HG02678 (cell line): Measurements from ENCODE around the gene ARHGDIB.

Source experiments
- ATAC-seq: cut with Tn5 transposase; IDR thresholded peaks from one replicate; pipeline ENCODE4 v1.9.1; 2021; ENCODE audit warnings: mild to moderate bottlenecking, moderate library complexity; ENCODE audit not compliant: unreplicated experiment

ARHGDIB gene

GRCh38 chr12:14934511-14934910 is 26.9 kb downstream of the ARHGDIB start:
- no peak for ATAC-seq

DNA sequence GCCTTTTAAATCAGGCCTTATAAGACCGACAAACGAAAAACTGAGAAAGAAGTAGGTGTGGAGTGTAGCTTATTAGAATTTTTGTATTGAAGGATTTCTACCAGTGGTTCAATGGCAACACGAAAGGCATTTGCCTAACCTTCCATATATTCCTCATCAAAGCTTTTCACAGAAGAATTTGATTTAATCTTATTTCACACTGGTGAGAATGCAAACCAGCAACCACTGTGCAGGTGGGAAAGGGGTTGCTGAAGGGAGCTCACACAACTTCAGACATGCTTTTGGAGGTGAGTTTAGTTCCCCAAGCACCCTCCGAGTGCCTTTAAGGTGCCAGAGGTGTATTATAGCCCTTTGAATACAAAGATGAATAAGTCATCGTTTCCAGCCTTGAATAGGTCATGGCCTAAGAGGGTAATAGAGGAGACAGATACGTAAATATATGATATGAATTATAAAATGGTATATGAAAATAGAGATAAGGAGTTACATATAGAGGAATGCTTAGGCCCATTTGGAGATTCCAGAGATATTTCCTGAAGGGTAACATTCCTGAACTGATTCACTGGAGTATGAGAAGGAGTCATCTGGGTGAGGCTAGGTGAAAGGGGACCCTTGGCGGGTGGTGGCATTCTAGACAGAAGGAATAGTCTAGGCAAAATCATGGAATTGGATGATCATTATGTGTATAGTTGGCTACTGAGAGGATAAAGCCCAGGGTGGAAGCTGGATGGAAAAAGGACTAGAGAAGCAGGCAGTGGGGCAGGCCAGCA is 29.4 kb downstream of the ARHGDIB start:
- no peak for ATAC-seq

- ATAC-seq = no peak
These were observed 30.0 kb downstream of the ARHGDIB start for GRCh38 chr12:14931359-14931758.

GRCh38 chr12:14930299-14930698 is 31.1 kb downstream of the ARHGDIB start:
- ATAC-seq = no peak

DNA sequence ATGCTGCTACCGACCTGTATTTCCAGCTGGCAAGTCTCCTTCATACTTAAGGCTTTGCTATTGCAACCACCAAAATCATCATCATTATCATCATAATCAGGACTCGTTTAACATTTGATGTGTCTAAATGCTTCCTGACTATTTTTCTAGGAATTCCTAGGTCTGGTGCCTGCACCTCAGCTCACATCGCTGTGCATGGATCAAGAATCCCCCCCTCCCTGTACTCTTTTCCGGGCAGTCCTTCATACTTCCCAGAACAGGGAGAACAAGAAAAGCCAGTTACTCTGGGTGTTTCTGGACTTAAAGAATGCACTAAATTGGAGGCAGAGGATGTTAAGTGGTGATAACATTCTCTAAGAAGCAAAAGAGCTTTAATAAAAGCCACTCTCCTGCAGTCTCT is 32.5 kb downstream of the ARHGDIB start:
- no peak for ATAC-seq

GRCh38 chr12:14927267-14927666 is 34.1 kb downstream of the ARHGDIB start:
- ATAC-seq = no peak

GRCh38 chr12:14924541-14924940 is 36.9 kb downstream of the ARHGDIB start:
- no peak for ATAC-seq

GRCh38 chr12:14923944-14924343 is 37.5 kb downstream of the ARHGDIB start:
- no peak for ATAC-seq

DNA sequence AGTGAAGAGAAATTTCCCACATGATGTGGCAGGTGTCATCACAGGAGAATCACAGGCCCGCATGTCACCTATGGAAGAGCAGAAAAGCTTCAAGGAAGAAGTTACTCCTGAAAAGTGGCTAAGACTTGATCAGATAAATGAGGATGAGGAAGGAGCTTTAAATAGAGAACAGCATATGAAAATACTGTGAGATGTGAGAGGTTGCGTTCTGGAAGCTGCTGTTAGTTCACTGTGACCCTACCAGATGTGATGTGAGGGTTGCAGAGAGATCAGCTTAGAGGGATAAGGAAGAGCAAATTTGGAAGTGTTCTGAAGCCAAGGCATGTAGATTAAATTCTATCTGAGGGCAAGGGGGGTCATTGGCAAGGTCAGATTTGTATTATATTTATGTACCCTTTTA is 40.2 kb downstream of the ARHGDIB start:
- peak; percentile 56 for ATAC-seq

DNA sequence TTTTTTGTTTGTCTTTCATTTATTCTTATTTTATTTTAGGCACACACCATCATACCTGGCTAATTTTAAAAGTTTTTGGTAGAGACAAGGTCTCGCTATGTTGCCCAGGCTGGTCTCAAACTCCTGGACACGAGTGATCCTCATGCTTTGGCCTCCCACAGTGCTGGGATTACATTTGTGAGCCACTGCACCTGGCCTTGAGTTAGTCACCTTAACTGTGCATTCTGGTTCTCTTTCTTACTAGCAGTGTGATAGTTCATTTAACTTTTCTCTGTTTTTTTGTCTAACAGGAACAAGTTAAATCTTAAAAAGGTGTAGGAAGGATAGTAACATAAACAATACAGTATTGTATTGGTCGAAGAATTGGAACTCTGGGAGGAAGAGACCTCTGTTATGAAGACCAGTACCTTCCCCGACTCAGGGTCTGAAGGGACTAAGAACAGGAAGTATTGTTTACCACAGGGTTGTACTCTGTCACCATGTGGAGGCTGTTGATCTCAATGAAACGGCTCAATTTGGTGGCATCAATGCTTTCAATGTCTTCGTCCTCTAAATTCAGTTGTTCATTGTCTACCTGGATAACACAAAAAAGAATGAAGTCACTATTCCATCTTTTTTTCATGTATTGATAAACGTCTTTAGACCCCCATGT is 40.8 kb downstream of the ARHGDIB start:
- peak; percentile 63 for ATAC-seq

GRCh38 chr12:14919455-14919854 is 41.9 kb downstream of the ARHGDIB start:
- ATAC-seq = no peak

DNA sequence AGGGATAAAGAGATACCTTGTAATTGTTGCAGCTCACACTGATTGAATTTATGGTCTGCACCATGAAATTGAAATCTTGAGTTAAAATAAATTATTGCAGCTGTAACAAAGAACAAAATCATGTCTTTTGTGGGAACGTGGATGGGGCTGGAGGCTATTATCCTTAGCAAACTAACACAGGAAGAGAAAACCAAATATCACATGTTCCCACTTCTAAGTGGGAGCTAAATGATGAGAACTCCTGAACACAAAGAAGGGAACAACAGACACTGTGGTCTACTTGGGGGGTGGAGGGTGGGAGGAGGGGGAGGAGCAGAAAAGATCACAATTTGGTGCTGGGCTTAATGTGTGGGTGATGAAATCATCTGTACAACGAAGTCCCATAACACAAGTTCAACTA is 45.7 kb downstream of the ARHGDIB start:
- no peak for ATAC-seq

GRCh38 chr12:14913381-14913781 is 48.0 kb downstream of the ARHGDIB start:
- ATAC-seq = no peak

DNA sequence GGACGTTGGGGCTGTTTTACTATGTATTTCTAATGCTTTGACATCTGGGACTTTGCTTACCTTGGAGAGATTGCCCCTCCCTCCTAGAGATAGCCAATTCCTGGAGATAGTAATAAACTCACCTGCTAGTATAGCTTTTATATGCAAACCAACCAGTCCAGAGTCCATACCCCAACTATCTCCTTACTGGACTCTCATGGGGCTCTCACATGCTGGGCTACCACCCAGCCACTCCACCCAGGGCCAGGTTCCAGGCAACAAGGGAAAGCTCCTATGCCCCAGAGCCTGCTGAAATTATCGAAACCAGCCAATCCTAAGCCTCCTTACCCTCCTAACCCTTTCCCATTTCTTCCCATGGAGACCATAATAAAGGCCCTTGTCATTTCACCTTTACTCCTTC is 50.3 kb downstream of the ARHGDIB start:
- ATAC-seq = no peak

GRCh38 chr12:14910090-14910915 is 51.1 kb downstream of the ARHGDIB start:
- ATAC-seq = no peak

DNA sequence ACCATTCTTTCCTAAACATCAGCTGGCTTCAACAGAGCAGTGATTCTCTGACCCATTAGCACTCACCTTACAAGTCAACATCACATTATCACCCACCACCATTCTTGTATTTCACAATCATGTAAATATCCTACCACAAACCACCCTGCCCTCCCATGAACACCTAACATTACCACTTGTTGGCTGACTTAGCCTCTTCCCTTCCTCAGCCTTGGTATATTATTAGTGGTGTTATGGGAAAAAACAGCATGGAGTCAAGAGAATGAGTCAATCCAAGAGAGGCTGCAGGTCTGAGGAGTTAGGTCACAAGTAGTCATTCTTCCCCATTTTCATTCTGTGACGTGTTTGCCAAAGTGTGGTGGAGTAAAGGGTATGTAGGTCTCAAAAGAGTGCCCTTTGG is 53.4 kb downstream of the ARHGDIB start:
- ATAC-seq = no peak

GRCh38 chr12:14906114-14906513 is 55.3 kb downstream of the ARHGDIB start:
- no peak for ATAC-seq

DNA sequence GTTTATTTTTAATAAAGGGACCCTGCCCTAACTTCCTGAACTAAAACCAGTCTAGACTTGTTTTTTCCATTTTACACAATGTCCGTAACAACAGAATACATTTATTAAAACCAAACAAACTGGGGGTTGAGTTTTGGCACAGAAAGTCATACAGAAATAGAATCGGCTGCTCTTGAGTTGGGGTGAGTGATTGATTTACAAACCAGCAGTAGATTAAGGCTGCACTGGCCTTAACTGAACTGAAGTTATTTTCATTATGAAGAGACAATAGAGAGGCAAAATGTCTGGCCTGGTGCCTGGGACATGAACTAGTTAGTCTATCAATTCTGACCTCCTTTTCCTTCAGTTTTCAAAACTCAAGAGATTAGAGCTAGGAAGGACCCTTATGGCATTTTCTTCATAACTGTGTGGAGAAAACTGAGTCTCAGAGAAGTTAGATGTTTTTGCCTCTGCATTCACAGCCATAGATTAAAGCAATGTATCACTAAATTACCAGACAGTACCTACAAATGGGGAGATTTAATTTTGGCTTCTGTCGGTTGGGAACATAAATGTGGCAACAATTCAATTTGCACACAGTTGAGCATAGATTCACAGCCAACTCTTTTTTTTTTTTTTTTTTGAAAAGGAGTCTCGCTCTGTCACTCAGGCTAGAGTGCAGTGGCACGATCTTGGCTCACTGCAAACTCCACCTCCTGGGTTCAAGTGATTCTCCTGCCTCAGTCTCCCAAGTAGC is 56.0 kb downstream of the ARHGDIB start:
- ATAC-seq = no peak

DNA sequence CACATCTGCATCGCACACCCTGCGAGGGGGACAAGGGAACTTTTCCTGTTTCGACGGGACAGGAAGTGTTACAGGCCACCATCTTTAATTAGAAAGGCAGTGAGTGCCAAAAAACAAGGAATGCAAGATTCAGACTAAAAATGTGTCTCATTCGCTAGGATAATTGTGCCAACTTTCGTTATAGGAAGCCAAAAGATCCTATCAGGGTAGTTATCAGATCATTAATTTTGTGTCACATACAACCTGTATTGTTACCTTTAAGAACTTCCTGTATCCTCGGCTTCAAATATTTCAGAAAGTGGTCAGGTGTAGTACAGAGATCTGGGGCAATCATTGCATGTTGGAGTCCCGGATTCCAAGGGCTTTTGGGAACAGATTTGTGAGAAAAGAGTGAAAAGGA is 56.5 kb downstream of the ARHGDIB start:
- no peak for ATAC-seq

GRCh38 chr12:14903386-14904098 is 57.9 kb downstream of the ARHGDIB start:
- no peak for ATAC-seq
